ENCODE measurements around the gene FZD4.

GRCh38 chr11:86940122-86940777 lies 14.9 kb downstream of the FZD4 start:
- TF ChIP-seq CTCF (IDR thresholded peaks at IDR 0.05) (peak in 2 of 12 donors; percentile 8 to 15), POLR2A (IDR thresholded peaks at IDR 0.05) (no peak)
